Measurements from ENCODE around the gene EFNB2.

The EFNB2 gene

GRCh38 chr13:106524108-106524507 is 11.4 kb downstream of the EFNB2 start:
- FAIRE-seq: no peak

GRCh38 chr13:106523576-106523975 is 11.9 kb downstream of the EFNB2 start:
- no peak for FAIRE-seq

- FAIRE-seq: no peak
Observed at GRCh38 chr13:106522898-106523525, 12.4 kb downstream of the EFNB2 start.

GRCh38 chr13:106522112-106522705 is 13.3 kb downstream of the EFNB2 start:
- no peak for FAIRE-seq

- no peak for FAIRE-seq
Observed at GRCh38 chr13:106521095-106521799, 14.2 kb downstream of the EFNB2 start.

GRCh38 chr13:106520251-106521054 is 15.0 kb downstream of the EFNB2 start:
- FAIRE-seq: no peak

- no peak for FAIRE-seq
Observed at GRCh38 chr13:106518512-106518911, 16.9 kb downstream of the EFNB2 start.

GRCh38 chr13:106517109-106517847 is 18.2 kb downstream of the EFNB2 start:
- FAIRE-seq: no peak

GRCh38 chr13:106515635-106516254 is 19.7 kb downstream of the EFNB2 start:
- no peak for FAIRE-seq

- no peak for FAIRE-seq
Observed at GRCh38 chr13:106514928-106515634, 20.4 kb downstream of the EFNB2 start.

- no peak for FAIRE-seq
Observed at GRCh38 chr13:106513025-106513983, 22.2 kb downstream of the EFNB2 start.

GRCh38 chr13:106507560-106508274 is 27.7 kb downstream of the EFNB2 start:
- no peak for FAIRE-seq

GRCh38 chr13:106506286-106506685 is 29.2 kb downstream of the EFNB2 start:
- FAIRE-seq: no peak

- FAIRE-seq: no peak
Observed at GRCh38 chr13:106505732-106506131, 29.7 kb downstream of the EFNB2 start.

- FAIRE-seq: no peak
Observed at GRCh38 chr13:106505295-106505694, 30.2 kb downstream of the EFNB2 start.

GRCh38 chr13:106503730-106504453 is 31.6 kb downstream of the EFNB2 start:
- no peak for FAIRE-seq

- FAIRE-seq: no peak
Observed at GRCh38 chr13:106503272-106503671, 32.2 kb downstream of the EFNB2 start.

GRCh38 chr13:106500445-106500844 is 35.0 kb downstream of the EFNB2 start:
- no peak for FAIRE-seq

GRCh38 chr13:106499896-106500295 is 35.6 kb downstream of the EFNB2 start:
- no peak for FAIRE-seq
